ENCODE results near the gene NARF.

Gene NARF

DNA sequence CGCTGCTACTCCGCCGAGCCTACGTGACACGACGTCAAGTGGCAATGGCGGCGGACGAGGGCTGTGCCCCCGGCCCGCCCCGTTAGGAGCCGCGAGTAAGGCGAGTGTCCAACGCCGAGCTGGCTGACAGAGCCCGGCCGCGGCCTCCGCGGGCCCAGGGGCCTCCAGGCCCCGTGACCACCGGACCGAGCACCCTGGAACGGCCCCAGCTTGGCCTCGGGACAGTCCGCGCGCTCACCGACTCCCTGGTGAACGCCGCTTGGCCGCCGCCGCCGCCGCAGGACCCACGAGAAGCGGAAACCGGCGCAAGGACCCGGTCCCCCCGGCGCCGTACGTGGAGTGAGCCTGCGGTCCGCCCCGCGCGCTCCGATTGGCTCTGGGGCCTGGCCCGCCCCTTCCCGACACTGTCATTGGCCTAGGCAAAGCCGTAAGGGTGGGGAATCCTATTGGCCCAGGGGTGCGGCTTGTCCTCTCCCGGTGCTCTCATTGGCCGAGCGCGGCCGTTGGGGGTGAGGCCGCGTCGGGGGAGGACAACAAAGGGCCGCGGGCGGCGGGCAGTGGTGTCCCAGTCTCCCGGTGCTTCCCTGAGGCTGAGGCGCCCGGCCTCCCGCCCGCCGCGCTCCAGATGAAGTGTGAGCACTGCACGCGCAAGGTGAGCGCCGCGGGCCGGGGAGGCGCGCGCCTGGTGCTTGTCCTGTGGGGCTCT is at the start of gene NARF:
Gene NARF (plus strand): TSS at position 563 of the 706 bp plus-strand sequence. CDS start 63 bp downstream, at position 626.
- in situ Hi-C loops (cut with HindIII; ENCODE audit: low sequenced_read_pairs), result no loop called here

DNA sequence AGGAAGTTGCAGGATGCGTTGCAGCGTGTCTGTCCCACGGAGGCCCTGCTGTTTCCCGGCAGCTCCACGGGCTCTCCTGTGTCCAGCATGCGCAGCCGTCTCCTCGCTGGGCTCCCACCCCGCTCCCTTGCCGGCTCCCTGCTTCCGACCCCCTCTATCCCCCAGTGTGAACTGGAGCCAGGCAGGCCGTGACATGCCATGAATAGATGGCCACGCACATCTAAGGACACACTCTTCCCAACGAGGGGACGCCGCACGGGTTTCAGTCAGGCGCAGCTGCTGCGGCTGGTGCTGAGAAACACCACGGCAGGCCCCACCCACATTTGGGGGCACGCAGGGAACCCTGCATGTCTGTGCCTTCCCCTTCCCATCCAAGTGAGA is 49.6 kb upstream of the NARF start:
- in situ Hi-C loops (cut with HindIII; ENCODE audit: low sequenced_read_pairs), result no loop called here

DNA sequence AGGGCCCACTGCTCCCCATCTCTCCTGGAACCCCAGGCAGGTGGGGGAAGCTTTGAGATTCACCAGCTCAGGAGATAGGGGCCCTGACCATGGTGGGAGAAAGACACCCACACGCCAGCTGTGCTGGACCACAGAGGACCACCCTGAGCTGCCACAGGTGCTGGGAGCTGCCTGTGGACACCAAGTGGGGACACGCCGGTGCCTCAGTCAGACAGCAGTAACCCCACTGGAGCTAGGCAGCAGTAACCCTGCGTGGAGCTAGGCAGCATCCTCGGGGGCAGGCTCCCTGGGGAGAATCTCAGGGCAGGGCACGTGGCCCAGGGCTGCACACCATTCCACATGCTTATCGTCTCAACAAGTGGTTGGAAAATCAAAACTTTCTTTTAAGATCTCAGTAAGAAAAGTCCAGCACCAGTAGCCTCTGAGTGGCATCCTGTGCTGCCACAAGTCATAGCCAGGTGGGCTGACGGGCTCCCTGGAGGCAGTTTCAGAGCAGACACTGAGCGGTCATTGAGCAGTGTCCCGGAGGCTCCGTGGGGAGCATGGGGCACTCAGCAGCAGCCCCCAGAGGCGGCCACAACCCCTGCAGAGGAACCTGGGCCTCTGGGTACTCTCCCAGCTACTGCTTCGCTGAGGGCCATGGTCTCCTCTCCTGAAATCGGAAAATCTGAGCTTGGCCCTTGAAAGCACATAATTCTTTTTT is 48.4 kb upstream of the NARF start:
- in situ Hi-C loops (cut with HindIII; ENCODE audit: low sequenced_read_pairs), result loop anchor here (10.0 kb wide), 1 partner anchor 45 kb away; no protein-coding TSS in a partner anchor

DNA sequence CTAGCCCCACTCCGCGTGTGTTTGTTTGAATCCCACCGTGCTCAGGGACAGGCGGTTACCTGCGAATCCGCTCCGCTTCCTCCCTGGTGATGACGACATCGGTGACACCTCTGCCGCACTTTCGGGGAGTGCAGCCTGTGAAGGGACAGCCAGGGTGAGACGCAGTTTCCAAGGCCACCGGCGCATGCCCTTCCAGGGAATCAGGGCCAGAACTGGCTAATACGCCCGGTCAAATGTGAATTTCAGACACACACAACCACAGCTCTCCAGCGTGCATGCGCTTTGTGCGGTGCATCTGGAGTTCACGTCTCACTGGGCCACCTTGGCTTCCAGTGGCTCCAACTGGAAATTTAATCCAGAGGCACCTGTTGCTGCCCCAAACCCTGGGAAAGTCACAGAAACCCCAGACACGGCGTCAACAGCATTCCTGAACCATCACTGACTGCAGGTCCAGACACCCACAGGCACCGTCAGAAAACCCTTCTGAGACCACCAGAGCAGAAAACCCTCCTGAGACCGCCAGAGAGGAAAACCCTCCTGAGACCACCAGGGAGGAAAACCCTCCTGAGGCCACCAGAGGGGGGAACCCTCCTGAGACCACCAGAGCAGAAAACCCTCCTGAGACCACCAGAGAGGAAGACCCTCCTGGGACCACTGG is 47.0 kb upstream of the NARF start:
- in situ Hi-C loops (cut with HindIII; ENCODE audit: low sequenced_read_pairs), result loop anchor here (10.0 kb wide), 1 partner anchor 47 kb away; no protein-coding TSS in a partner anchor

DNA sequence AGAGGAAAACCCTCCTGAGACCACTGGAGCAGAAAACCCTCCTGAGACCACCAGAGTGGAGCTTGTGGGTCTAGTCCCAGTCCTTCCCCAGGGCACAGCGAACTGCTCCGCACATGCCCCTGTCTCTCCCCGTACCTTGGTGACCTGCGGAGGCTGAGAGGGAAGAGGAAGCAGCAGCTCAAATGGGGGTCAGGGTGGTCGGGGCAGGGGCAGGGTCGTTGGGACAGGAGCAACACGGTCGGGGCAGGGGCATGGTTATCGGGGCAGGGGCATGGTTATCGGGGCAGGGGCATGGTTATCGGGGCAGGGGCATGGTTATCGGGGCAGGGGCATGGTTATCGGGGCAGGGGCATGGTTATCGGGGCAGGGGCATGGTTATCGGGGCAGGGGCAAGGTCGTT is 46.5 kb upstream of the NARF start:
- in situ Hi-C loops (cut with HindIII; ENCODE audit: low sequenced_read_pairs), result loop anchor here (10.0 kb wide), 1 partner anchor 47 kb away; no protein-coding TSS in a partner anchor

DNA sequence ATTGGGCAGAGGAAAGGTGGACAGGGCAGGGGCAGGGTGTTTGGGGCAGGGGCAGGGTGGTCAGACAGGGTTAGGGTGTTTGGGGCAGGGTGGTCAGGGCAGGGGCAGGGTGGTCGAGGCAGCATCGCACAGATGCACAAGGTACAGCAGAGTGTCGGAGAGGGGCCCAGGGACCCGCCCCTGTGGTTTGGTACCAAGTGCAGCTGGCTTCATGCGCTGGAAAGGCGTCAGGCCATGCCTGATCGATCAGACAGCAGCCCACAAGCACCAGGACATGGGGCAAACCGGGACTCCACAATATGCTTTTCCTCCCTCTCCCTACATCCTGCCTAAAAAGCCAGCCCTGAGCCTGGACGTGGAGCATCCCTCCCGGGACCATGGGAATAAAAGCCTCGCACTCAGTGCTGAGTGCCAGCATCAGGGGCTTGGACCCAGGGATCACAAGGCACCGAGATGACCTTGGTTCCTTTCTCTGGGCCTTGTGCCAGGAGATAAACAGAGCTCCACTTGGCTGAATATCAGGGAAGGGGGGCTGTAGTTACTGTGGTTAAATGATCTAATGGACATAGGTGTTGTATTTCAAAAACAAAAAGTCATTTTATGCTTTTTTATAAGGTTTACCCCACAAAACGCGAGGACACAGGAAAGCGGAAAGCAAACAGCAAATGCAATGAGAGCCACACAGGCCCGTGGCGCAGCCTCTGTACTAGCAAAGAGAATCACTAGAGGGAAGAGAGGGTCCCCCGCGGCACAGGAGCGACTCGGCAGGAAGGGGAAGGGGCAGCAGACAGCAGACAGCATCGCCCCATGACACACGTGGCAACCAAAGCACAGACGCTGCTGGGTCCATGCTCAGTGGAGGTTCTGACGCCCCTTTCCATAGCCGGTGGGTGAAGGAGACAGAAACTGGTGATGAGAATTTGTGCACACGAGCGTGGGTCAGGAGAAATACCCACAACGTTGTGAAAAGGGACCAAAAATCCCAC is 45.7 kb upstream of the NARF start:
- in situ Hi-C loops (cut with HindIII; ENCODE audit: low sequenced_read_pairs), result loop anchor here (10.0 kb wide), 1 partner anchor 48 kb away; no protein-coding TSS in a partner anchor

DNA sequence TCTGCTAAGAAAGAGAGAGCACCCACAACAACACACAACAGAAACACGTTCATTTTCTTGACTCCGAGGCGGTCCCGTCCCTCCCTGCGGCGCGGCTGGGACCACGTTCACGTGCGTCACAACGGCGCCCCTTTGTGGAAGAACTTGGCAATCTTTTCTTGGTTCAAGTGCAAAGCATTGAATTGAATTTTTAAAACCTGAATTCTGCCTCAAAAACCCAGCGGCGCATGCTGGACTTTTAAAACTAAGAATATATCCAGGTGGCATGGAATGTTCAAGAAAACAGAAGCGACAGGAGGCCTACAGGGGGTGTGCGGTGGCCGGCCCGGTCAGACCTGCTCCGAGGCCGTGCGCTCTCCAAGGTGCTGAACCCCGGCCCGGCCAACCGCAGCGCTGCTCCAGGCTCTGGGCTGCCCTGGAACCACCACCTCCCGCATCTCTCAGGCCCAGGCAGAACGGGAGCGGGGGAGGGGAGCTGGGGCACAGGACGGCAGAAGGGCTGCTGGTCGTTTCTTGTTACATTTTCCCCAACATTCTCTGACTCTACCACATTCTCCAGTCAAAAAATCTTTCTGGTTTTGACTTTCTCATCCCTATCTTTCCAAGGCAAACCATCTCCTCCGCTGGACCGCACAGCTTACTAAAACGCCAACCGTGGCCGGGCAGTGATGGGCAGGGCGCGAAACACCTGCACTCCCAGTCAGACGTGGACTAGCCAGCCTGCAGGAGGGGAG is 43.8 kb upstream of the NARF start:
- in situ Hi-C loops (cut with HindIII; ENCODE audit: low sequenced_read_pairs), result loop anchor here (10.0 kb wide), 1 partner anchor 50 kb away; no protein-coding TSS in a partner anchor

DNA sequence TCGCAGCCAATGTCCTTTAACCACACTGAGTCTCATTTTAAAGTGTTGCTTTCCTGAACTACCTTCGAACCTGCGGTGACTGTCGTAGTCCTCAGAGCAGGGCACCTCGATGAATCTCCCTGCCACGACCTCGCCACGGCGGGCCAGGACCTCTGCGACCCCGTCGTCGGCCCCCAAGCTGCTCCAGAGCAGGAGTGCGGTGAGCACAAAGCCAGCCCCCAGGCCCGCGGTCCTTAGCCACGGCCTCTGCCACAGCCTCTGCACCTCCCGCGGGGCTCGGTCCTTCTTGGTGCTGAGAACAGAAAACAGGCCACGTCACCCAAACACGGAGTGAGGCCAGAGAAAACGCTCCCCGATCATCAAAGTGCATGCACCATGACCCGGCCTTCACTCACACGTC is 43.2 kb upstream of the NARF start:
- in situ Hi-C loops (cut with HindIII; ENCODE audit: low sequenced_read_pairs), result loop anchor here (10.0 kb wide), 1 partner anchor 51 kb away; no protein-coding TSS in a partner anchor

DNA sequence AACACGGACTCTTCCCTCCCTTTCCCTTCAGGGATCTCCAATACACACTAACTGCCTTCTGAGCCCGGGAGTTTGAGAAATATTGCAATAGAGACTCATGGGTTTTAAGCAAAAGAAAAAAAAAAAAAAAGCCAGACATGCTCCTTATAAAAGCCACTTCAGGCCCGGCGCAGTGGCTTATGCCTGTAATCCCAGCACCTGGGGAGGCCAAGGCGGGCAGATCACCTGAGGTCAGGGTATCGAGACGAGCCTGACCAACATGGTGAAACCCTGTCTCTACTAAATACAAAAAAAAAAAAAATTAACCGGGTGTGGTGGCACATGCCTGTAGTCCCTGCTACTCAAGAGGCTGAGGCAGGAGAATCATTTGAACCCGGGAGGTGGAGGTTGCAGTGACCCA is 42.8 kb upstream of the NARF start:
- in situ Hi-C loops (cut with HindIII; ENCODE audit: low sequenced_read_pairs), result loop anchor here (10.0 kb wide), 1 partner anchor 51 kb away; no protein-coding TSS in a partner anchor

DNA sequence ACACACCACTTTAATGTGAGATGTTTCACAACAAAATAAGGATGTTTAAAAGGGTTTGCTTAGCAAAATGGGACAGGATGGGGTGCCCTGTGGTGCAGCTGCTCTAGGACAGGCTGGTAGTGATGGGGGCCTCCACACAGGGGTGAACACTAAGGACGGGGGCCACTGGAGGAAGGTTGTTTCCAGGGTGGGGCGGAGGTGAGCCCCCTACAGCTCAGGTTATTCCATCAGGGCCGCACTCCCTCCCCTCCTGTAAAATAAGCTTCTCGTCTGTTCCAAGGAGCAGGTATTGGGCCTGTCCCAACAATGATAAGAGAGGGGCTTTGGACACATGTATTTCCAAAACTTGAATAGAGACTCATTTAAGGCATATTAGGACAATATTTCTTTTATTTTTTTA is 42.3 kb upstream of the NARF start:
- in situ Hi-C loops (cut with HindIII; ENCODE audit: low sequenced_read_pairs), result loop anchor here (10.0 kb wide), 1 partner anchor 51 kb away; no protein-coding TSS in a partner anchor

DNA sequence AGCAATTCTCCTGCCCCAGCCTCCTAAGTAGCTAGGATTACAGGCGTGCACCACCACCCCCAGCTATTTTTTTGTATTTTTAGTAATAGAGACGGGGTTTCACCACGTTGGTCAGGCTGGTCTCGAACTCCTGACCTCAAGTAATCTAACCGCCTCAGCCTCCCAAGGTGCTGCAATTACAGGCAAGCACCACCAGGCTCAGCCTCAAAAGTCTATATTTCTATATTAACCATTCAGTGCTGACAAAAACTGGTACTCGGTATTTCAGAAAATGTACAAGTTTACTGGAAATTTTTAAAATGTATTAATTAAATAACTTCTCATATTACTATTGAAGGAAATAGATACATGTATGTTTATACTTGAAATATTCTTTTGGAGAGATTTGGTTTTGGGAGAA is 41.8 kb upstream of the NARF start:
- in situ Hi-C loops (cut with HindIII; ENCODE audit: low sequenced_read_pairs), result loop anchor here (10.0 kb wide), 1 partner anchor 52 kb away; no protein-coding TSS in a partner anchor

DNA sequence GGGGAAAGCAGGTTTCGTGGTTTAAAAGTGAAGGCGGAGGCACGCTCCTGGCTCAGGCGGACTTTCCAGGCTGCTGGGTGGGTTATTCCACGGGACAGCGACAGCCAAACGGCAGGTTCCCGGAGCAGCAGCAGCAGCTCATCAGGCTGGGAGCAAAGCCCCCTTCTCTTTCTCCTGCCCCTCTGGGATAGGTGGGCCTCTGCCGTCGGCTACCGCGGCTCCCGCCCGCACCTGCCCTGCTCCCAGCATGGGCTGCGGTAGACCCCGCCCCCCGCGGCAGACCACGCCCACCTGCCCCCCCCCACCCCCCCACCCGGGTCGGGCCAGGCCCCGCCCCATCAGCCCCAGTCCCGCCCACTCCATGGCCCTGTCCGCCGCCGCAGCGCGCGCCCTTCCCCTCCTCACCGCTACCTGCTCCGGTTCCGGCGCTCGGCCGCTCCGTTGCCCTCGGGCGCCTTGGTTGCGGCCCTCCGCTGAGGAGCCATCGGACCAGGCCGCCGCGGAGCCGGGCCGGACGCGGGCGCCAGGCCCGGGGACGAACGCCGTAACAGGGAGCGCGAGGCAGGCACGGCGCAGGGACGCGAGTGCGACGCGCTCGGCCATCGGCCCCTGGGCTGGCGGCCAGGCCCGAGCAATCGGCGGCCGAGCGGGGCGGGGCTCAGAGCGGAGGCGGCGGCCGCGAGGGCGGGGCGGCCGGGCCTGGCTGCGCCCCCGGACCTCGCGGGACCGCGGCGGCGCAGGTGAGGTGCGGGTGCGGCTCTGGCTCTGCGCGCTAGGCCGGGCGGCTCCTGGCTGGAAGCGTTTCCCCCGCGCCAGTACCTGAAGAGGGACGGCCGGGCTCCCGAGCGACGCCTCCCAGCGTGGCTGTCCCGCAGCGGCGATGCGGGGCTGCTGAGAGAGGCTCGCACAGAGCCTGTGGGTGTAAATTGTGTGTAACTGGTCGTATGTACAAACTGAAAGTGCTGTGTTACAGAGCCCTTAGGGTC is 40.2 kb upstream of the NARF start, which contains the start of the genes HEXD and OGFOD3:
Gene HEXD (plus strand): TSS at position 347 of the 986 bp plus-strand sequence. CDS start 1,453 bp downstream, outside the sequence.
Gene OGFOD3 (minus strand): TSS at position 586 of the 986 bp plus-strand sequence. CDS start 101 bp downstream, at position 485.
- in situ Hi-C loops (cut with HindIII; ENCODE audit: low sequenced_read_pairs), result loop anchor here (10.0 kb wide), 1 partner anchor 53 kb away; no protein-coding TSS in a partner anchor

DNA sequence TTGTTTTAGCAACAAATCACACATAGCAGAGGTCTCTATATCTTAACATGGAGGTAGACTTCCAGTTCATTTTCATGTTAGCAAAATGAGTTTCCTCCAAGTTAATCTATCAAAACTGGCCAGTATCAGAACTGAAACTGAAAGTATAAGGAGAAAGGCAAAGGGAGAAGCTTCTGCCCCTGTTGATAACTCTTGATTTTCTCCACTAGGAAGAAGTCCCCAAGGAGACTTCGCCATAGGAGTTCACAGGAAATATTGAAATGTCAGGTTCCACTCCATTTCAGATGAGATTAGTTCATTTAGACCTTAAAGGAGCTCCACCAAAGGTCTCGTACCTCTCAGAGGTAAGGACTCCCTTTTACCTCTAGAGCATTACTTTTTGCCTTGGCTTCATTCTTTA is 39.0 kb upstream of the NARF start:
- in situ Hi-C loops (cut with HindIII; ENCODE audit: low sequenced_read_pairs), result loop anchor here (10.0 kb wide), 1 partner anchor 55 kb away; no protein-coding TSS in a partner anchor

DNA sequence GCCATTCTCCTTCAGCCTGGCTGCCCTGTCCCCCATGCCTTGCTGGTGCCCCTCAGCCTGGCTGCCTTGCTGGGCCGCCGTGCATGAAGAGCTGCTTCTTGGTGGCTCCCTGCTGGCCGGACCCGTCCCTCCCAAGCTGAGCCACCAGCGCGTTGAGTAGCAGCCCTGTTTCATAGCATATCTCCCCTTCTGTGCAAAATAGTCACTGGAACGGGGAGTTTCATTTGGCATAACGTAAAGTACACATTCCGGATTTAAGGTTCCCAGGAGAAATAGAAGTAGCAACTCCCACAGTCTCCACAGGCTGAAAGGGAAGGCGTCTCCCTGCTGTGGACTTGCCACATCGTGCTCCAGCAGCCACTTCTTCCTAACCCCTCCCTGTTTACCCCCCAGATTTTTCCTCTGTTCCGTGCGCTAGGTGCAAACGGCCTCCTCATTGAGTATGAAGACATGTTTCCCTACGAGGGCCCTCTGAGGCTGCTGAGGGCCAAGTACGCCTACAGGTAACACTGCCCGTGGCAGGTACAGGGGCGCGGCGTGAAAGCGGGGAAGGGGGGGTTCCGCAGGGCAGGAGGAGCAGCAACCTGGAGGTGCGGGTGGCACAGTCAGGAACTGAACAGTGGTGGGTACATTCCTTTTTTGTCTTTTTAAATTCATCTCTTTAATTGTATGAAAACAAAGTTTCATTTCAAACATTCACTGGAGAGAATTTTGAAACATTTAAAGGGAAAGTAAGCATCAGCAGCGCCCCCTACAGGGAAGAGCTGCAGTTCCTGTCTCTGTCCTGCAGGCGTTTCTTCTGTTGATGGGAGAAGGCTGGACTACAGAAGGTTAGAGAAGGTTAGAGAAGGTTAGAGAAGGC is 34.3 kb upstream of the NARF start:
- in situ Hi-C loops (cut with HindIII; ENCODE audit: low sequenced_read_pairs), result no loop called here

DNA sequence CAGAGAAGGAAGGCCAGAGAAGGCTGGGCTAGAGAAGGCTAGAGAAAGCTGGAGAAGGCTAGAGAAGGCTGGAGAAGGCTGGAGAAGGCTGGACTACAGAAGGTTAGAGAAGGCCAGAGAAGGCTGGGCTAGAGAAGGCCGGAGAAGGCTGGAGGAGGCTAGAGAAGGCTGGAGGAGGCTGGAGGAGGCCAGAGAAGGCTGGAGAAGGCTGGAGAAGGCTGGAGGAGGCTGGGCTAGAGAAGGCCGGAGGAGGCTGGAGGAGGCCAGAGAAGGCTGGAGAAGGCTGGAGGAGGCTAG is 33.7 kb upstream of the NARF start:
- in situ Hi-C loops (cut with HindIII; ENCODE audit: low sequenced_read_pairs), result no loop called here

DNA sequence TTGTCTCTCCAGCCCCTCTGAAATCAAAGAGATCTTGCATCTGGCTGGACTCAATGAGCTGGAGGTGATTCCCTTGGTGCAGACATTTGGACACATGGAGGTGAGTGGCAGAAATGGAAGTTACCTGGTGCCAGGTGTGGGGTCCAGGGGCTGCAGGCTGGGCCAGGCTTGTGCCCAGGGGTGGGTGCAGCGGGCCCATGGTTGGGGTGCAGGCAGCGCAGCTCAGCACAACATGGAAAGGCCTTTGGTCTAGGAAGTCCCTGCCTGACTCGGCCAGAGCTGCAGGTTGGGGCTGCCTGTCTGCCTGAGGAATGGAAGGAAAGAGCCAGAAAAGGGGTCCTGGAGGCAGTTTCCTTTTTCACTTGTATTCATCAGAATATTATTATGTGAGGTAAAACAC is 30.0 kb upstream of the NARF start:
- in situ Hi-C loops (cut with HindIII; ENCODE audit: low sequenced_read_pairs), result no loop called here

DNA sequence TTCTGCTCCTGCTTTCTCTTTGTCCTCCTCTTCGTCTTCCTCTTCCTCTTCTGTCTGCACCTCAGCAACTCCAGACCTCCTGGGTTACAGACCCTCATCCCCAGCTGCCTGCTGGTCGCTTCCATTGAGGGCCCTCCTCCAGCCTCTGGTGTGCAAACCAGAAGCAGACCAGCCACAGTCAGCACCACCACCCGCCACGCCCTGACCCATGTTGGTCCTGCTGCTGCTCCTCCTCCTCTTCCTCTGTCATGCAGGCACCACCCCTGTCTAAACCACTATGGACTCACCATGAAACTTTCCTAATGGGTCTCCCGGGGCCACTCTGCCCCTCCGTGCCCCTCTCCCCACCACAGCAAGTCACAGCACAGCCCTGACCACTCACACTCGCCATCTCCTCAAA is 28.7 kb upstream of the NARF start:
- in situ Hi-C loops (cut with HindIII; ENCODE audit: low sequenced_read_pairs), result no loop called here
